HT1080 (cell line): ENCODE measurements around the gene MYL5. TPM values are rescaled to one million over a fixed set of nuclear protein-coding genes. Genes with fewer than 3 reads are reported as not detected.
"Not testable (repeated sequence)": the region's sequence is repeated elsewhere in the genome, so short reads cannot be mapped to it uniquely, and the experiment has no call there.

ENCODE experiments used
- DNase-seq: peaks from one replicate; pipeline ENCODE4 v3.0.0-alpha.2; 2015; ENCODE audit warnings: low read depth
- total RNA-seq: library from RNA; depleted of rRNA; stranded (reverse); fragments of >200 nt; shearing (Covaris generic); gene quantifications from 2 replicates; pipeline ENCODE4 v1.2.3, GENCODE V29; 2014

Gene MYL5
- total RNA-seq, 1 experiment from 2014 or later, result 8.5 TPM

DNA sequence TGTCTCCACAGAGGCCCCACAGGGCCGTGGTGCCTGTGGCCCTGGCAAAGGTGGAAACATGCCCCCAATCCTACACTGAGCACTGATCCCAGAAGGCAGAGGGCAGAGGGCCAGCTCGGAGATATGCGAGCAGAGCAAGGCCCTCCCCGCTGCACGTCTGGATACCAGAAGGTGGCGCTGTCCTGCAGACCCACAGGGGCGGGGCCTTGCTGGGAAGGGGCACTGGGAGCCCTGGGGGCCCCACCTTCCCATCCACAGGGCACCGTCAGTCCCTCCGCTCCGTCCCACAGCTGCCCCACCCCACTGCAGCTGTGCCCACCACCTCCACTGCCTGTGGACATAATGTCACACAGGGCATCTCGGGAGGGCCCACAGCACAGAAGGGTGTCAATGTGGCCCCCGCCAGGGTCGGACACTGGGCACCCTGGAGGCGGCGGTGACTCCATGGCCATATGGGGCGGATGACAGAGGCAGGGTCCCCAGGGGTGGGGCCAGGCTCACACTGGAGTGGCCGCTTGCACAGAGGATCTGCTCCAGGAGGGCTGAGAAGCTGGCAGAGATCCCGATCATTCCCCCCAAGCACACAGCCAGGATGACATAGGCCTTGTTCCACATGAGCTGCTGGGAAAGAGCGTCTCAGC lies 9.8 kb downstream of the MYL5 start:
- DNase-seq, result peak; percentile 47

DNA sequence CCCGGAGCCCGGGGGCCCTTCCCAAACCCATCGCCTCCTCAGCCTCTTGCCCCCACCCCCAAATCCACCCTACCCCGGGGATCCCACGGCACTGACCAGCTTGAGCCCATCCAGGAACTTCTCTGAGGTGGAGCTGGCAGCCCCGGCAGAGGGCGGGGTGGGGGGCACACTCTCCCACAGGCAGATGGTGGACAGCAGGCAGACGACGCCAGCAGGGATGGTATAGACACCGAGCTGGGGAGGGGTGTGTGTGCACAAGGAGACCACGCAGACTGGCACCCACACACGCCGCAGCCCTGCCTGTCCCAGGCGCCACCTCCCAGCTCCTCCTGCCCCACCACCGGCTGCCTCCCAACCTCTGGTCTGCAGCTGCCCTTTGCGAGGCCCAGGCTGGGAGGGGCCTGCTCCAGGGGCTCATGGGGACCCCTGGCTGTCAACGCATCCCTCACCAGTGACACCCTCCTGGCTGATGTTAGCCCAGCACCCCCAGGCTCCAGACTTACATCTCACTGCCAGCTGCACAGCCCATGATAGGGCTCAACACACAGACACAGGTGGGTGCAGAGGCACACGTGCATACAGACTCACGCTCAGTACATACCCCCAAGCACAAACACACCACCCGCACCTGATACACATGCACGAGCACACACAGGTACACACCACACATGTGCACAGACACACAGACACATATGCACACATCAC lies 10.4 kb downstream of the MYL5 start:
- no peak for DNase-seq

DNA sequence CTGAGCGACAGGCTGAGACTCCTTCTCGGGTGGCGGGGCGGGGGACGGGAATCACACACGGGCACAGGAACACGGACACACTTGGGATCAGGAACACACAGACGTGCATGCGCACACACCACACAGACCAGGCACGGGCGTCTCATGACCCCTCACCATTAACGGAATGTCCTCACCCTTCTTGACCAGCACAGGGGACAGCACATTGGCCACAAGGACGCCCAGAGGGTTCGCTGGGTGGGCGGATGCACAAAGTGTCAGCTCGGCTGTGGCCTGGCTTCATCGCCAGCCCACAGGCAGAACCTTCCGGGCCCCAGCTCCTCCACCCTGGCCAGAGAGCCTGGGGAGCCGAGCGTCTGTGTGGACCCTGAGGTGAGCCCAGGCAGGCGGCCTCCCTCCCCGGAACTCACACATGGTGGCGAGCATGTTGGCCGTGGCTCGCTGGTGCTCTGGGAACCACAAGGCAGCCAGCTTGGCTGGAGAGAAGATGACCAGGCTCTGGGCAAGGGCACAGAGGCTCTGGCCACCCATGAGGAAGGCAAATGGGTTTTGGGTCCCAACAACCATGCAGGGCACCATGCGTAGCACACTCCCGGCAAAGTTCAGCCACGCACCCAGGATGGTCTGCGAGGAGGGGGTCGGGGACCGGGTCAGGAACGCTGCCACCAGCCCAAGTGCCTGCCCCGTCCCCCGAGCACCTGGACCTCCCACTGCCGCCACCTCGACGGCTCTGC lies 11.5 kb downstream of the MYL5 start:
- no peak for DNase-seq

- no peak for DNase-seq
Observed at GRCh38 chr4:686413-687040, 12.2 kb downstream of the MYL5 start.

DNA sequence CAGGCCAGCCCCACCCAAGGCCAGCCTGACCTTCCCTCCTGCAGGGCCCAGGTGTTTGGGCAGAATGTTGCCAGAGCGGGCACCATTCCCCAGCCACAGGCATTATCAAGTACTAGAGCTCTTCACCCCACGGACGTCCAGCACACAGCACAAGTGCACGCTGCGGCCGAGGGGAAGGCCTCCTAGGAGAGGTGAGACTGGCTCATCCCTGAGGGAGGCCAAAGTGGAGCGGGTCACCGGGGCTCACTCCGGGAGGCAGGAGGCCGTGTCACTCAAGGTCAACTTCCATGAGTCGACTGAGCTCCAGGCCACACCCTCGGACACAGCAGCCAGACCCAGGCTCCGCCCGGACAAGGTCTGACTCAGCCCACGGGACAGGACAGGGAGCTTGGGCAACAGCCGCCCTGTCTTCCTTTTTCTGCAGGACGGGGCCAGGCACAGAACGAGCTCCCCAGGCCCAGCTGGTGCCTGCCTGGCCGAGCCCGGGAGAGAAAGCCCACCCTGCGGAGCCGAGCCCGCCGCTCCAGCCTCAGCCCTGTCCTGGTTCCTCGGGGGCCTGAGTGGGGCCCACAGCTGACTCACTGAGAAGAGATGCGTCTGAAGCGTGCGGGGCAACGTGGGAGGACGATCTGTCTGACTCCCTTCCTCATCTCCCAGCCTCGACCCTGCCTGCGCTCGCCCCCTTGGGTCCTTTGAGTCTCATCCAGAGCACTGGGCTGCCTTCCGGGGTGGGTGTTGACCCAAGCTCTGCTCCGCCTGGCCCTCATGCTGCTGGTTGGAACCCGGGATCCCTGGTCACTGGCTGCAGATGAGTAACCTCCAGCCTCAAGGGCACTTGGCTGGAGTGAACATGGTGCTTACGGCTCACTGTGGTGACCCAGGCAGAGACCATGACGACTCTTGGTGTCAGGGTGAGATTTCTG lies 13.0 kb downstream of the MYL5 start:
- DNase-seq, result peak; percentile 88

GRCh38 chr4:687971-688853 lies 13.9 kb downstream of the MYL5 start:
- DNase-seq, result no peak

DNA sequence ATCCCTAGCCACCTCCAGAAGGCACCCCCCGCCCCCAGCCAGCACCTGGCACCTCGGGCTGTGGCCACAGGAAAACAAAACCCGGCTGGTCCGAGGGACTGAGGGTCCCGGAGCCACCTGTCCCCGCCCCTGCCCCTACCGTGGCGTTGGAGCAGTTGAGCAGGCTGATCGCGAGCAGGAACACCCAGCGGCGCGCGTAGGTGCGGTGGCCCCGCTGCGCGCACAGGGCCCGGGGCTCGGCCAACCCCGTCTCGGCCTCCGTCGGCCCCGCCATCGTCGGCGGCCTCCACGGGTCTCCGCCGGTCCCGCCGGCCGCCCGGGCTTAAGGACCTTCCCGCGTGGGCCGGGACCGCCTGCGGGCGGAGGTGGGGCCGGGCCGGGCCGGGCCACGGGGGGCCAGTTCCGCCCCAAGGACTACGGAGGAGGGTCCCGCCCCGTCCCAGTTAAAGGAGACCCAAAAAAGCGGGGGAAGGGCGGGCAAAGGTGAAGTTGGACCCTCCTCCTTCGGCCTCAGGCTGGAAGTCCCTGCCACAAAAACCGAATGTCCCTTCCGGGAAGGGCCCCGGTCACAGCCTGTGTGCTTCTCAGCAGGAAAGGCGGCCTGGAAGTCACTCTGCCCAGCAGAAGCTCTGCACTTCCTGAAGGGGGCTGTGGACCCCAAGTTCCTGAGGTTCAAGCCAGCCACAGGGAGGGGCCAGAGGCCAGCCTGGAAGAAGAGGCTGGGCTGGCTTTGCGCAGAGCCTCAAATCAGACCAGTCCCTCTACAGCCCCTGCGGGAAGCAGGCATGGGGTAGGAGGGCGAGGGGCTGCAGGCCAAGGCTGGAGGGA lies 14.7 kb downstream of the MYL5 start, which contains the start of gene SLC49A3:
Gene SLC49A3, minus strand, starts transcription at position 298 of the 828 bp plus-strand sequence. Its CDS starts 24 bp downstream, at position 274.
- no peak for DNase-seq

- DNase-seq, result no peak
Observed at GRCh38 chr4:689723-690122, 15.4 kb downstream of the MYL5 start.

- DNase-seq, result no peak
Observed at GRCh38 chr4:692771-693554, 18.6 kb downstream of the MYL5 start.

GRCh38 chr4:694341-694940 lies 20.1 kb downstream of the MYL5 start:
- DNase-seq, result not testable (repeated sequence)

- DNase-seq, result no peak
Observed at GRCh38 chr4:699816-700580, 25.7 kb downstream of the MYL5 start.

GRCh38 chr4:700587-701264 lies 26.4 kb downstream of the MYL5 start:
- no peak for DNase-seq

DNA sequence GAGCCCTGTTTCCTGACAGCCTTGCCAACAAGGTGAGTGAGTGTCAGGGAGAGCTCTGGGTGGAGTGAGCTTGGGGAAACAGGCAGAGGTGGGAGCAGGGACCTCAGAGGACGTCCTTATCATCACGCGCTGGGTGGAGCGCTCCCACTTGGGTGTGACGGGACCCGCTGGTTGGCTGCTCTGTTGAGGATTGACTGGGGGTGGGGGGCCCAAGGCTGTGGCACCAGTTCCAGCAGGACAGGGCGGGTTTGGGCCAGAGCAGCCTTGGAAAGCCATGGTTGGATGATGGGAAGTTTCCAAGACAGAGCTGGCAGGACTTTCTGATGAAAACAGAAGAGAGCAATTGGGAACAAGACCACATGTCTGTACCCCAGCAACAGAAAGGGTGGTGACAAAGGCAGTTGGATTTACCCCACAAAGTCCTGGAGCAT lies 28.3 kb downstream of the MYL5 start:
- no peak for DNase-seq

- DNase-seq, result no peak
Observed at GRCh38 chr4:703336-704197, 29.2 kb downstream of the MYL5 start.

GRCh38 chr4:704198-704891 lies 30.0 kb downstream of the MYL5 start:
- DNase-seq, result no peak
